BJ (cell line): ENCODE data around the gene SINHCAF. TPM values are rescaled to one million over a fixed set of nuclear protein-coding genes. Genes with fewer than 3 reads are reported as not detected.

ENCODE experiments used
- CTCF ChIA-PET: fragments of 350-600 bp; formaldehyde crosslinking; extraction: SDS; loops from one replicate; lab custom pipeline; 2021; ENCODE audit warnings: antibody characterized with exemption, inconsistent platforms; lab: Yijun Ruan, JAX
- POLR2A ChIA-PET: fragments of 300-600 bp; sonication (Branson Sonifier 250); formaldehyde crosslinking; extraction: SDS; loops from one replicate; lab custom pipeline; 2021; ENCODE audit warnings: antibody characterized with exemption; lab: Charles Lee
- DNase-seq: peaks from one replicate; pipeline ENCODE4 v3.0.0-alpha.2; 2011; ENCODE audit warnings: low read depth
- H3K27me3 ChIP-seq: 2 replicates; pipeline ENCODE4 v1.6.0; 2011; ENCODE audit warnings: low read length; ENCODE audit not compliant: control insufficient read depth, insufficient read depth
- H3K36me3 ChIP-seq: 2 replicates; pipeline ENCODE4 v1.5.1; 2011; ENCODE audit warnings: low read length; ENCODE audit not compliant: control insufficient read depth, insufficient read depth
- H3K4me3 ChIP-seq: 2 replicates; pipeline ENCODE4 v1.5.1; 2011; ENCODE audit warnings: low read depth, mild to moderate bottlenecking, control low read depth, low read length
- polyA plus RNA-seq: library from polyadenylated mRNA; depleted of rRNA; stranded (reverse); fragments of >200 nt; gene quantifications from 2 replicates; pipeline ENCODE4 v1.2.3, GENCODE V29; 2011
- TF ChIP-seq, protein P1 (sequence below): IDR thresholded peaks from 2 replicates; pipeline ENCODE4 v1.5.1; 2011; ENCODE audit warnings: low read depth, mild to moderate bottlenecking, control low read depth, inconsistent platforms, low read length, moderate library complexity; ENCODE audit not compliant: insufficient read depth

Gene SINHCAF
- polyA plus RNA-seq, 1 experiment = 6.6 TPM

DNA sequence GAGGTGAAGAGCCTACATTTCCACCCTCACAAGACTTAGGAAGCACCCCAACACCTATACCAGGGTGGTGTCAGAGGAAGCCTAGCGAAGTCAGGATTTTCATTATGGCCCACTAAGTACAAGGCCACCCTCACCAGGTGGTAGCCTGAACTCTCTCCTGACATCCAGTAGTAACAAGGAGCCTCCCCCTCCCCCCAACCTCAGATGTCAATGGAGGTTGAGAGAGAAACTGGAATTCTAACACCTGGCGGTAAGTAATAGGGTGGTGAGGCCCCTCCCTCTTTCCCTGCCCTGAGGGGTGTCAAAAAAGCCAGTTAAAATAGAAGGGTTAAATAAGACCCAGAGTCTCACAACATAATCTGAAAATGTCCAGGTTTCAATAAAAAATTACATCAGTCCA is 37.6 kb downstream of the SINHCAF start:
- no peaks in the 10 kb centered on the region for H3K27me3 ChIP-seq
- CTCF ChIA-PET = no interaction called here
- no peak for DNase-seq
- peaks cover 5% of the 10 kb centered on the region for H3K36me3 ChIP-seq
- no peak overlapping the region for H3K4me3 ChIP-seq
- POLR2A ChIA-PET = no interaction called here
- TF ChIP-seq, protein P1, sequence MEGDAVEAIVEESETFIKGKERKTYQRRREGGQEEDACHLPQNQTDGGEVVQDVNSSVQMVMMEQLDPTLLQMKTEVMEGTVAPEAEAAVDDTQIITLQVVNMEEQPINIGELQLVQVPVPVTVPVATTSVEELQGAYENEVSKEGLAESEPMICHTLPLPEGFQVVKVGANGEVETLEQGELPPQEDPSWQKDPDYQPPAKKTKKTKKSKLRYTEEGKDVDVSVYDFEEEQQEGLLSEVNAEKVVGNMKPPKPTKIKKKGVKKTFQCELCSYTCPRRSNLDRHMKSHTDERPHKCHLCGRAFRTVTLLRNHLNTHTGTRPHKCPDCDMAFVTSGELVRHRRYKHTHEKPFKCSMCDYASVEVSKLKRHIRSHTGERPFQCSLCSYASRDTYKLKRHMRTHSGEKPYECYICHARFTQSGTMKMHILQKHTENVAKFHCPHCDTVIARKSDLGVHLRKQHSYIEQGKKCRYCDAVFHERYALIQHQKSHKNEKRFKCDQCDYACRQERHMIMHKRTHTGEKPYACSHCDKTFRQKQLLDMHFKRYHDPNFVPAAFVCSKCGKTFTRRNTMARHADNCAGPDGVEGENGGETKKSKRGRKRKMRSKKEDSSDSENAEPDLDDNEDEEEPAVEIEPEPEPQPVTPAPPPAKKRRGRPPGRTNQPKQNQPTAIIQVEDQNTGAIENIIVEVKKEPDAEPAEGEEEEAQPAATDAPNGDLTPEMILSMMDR = no peak

DNA sequence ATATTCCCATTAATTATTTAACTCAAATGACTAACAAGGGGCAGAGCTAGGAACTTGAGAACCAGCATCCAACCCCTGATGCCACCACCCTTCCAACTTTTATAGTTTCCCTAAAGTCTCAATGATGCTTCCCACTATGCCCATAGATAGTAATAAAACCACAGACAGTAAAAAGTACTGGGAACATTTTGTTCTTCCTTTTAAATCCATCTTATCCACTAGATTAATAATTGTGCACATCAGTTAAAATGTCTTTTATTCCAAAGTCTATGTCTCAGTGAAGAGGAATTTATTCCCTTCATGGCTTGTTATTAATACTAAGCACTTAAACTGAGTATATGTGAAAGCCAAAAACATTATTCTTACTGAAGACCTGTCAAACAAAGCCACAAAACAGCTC is 45.8 kb downstream of the SINHCAF start:
- H3K36me3 ChIP-seq = 0 out of 2 replicates have a peak, but pooled peaks cover 3% of the 10 kb centered on the region
- no peaks in the 10 kb centered on the region for H3K27me3 ChIP-seq
- no peak for DNase-seq
- ChIA-PET CTCF (interaction anchor here (1.3 kb wide), 1 partner anchor 9 kb away, joined by 4 read pairs; no protein-coding TSS in a partner anchor), POLR2A (no interaction called here)
- TF ChIP-seq, protein P1 = no peak
- H3K4me3 ChIP-seq = no peak overlapping the region

DNA sequence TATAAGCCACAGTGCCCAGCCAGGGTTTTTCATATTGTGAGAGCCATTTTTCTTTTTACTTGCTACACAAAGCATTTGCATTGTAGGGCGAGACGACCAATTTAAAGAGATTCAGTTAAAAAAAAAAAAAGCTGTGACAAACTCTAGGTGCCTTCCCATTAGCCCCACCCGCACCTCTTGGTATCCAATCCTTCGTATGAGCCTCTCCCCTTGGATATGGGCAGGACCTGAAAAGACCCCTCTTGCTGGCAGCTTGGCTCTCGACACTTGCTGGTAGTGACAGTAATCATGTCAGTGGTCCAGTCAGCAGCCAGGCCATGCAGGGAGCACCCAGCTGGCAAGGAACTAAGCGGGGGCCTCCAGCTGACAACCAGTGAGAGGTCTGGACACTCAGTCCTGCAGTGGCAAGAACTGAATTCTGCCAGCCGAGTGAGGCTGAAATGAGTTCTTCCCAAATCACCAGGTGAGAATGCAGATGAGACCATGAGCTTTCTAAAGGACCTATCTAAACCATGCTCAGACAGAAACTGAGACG is 46.5 kb downstream of the SINHCAF start:
- DNase-seq = no peak
- TF ChIP-seq, protein P1 = no peak
- Histone ChIP-seq H3K27me3 (no peaks in the 10 kb centered on the region), H3K36me3 (0 out of 2 replicates have a peak, but pooled peaks cover 3% of the 10 kb centered on the region), H3K4me3 (no peak overlapping the region)
- ChIA-PET POLR2A (no interaction called here), CTCF (interaction anchor here (1.3 kb wide), 1 partner anchor 8 kb away, joined by 4 read pairs; no protein-coding TSS in a partner anchor)

DNA sequence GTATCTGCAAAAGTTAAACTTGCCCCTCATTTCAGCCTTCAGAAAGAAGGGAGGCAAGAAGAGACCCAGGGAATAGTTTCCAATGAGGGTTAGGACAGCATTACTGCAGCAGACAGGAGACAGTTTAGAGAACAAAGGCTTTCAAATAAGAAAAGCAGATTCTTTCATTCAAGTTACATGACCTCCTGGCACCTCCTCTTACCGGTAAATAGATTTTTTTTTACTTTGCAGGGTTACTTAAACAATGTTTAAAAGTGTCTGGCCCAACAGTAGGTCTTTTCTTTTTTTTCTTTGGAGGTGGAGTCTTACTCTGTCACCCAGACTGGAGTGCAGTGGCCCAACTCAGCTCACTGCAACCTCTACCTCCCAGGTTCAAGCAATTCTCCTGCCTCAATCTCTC is 47.1 kb downstream of the SINHCAF start:
- TF ChIP-seq, protein P1 = no peak
- CTCF ChIA-PET = no interaction called here
- H3K27me3 ChIP-seq = no peaks in the 10 kb centered on the region
- POLR2A ChIA-PET = no interaction called here
- H3K36me3 ChIP-seq = 0 out of 2 replicates have a peak, but pooled peaks cover 3% of the 10 kb centered on the region
- H3K4me3 ChIP-seq = no peak overlapping the region
- DNase-seq = no peak

DNA sequence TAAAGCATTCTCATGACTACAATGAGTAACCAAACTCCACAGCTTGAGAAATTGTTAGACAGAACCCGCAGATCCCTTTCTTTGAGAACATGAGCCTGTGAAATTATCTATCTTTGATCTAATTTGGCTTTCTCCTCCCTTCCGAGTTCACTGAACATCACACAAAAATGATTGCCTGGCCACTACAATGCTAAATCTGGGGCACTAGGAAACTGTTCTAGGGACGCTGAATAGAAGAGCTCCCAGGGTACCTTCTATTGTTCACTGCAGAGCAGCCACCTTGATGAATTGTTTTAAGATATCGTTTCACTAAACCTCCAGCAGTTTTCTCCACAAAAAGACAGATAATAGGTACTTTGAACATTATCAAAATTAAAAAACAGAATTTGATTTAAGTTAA is 47.5 kb downstream of the SINHCAF start:
- no peaks in the 10 kb centered on the region for H3K27me3 ChIP-seq
- ChIA-PET CTCF (no interaction called here), POLR2A (no interaction called here)
- DNase-seq = no peak
- no peak overlapping the region for H3K4me3 ChIP-seq
- 0 out of 2 replicates have a peak, but pooled peaks cover 2% of the 10 kb centered on the region for H3K36me3 ChIP-seq
- TF ChIP-seq, protein P1 = no peak
